CD14-positive monocyte (primary cell): Measurements from ENCODE around the gene MUC13. TPM values are rescaled to one million over a fixed set of nuclear protein-coding genes. Genes with fewer than 3 reads are reported as not detected.

Experiments
- DNase-seq, 3 donors: peaks; one replicate each; pipeline ENCODE4 v3.0.0-alpha.2; 2011 to 2022
- H2AFZ ChIP-seq: 2 replicates; pipeline ENCODE4 v1.6.0; 2012; ENCODE audit warnings: mild to moderate bottlenecking, low read depth, low read length, inconsistent platforms; ENCODE audit not compliant: insufficient read depth, poor library complexity, severe bottlenecking
- H3K27ac ChIP-seq, 2 donors: 1 replicate in 1 of 2; 2 replicates in 1 of 2; pipeline ENCODE4 v1.5.1; 2012 to 2013; ENCODE audit warnings: low read length in 2 of 2, control low read depth in 1 of 2, inconsistent platforms in 1 of 2, low read depth in 1 of 2, mild to moderate bottlenecking in 1 of 2
- H3K27me3 ChIP-seq, 2 donors: one replicate each; pipeline versions ENCODE4 v1.6.0 to v1.6.1; 2011 to 2013; ENCODE audit warnings: low read length in 2 of 2; ENCODE audit not compliant: control insufficient read depth in 2 of 2, insufficient read depth in 2 of 2
- H3K36me3 ChIP-seq, 2 donors: replicated peaks in 1 of 2; 1 replicate in 1 of 2; 2 replicates in 1 of 2; pipeline versions ENCODE4 v1.5.1 to v1.6.1; 2012 to 2013; ENCODE audit warnings: low read length in 2 of 2, control low read depth in 1 of 2, inconsistent platforms in 1 of 2, mild to moderate bottlenecking in 1 of 2; ENCODE audit not compliant: insufficient read depth in 2 of 2, control insufficient read depth in 1 of 2
- H3K4me1 ChIP-seq, 2 donors: 1 replicate in 1 of 2; 2 replicates in 1 of 2; pipeline versions ENCODE4 v1.5.1 to v1.6.1; 2012 to 2013; ENCODE audit warnings: low read length in 2 of 2, control low read depth in 1 of 2, inconsistent platforms in 1 of 2, mild to moderate bottlenecking in 1 of 2, moderate library complexity in 1 of 2; ENCODE audit not compliant: insufficient read depth in 2 of 2, control insufficient read depth in 1 of 2
- H3K4me2 ChIP-seq: replicated peaks from 2 replicates; pipeline ENCODE3; 2012; ENCODE audit warnings: low read length, moderate library complexity, mild to moderate bottlenecking; ENCODE audit not compliant: poor library complexity, severe bottlenecking; ENCODE audit errors: extremely low read depth
- H3K4me3 ChIP-seq, 3 experiments: fragments of 200-600 bp in 1 of 3; sonication (generic) in 1 of 3; replicated peaks in 1 of 3; 1 replicate in 2 of 3; 2 replicates in 1 of 3; pipeline ENCODE4 v1.5.1; 2011 to 2013; ENCODE audit warnings: low read length in 3 of 3, mild to moderate bottlenecking in 3 of 3, control low read depth in 2 of 3, low read depth in 2 of 3, inconsistent platforms in 1 of 3, moderate library complexity in 1 of 3
- H3K79me2 ChIP-seq: 2 replicates; pipeline ENCODE4 v1.6.0; 2012; ENCODE audit warnings: mild to moderate bottlenecking, control low read depth, inconsistent platforms, low read length, moderate library complexity; ENCODE audit not compliant: insufficient read depth
- H3K9ac ChIP-seq: 2 replicates; pipeline ENCODE4 v1.6.0; 2017; ENCODE audit warnings: low read length, mild to moderate bottlenecking; ENCODE audit not compliant: insufficient read depth, poor library complexity, severe bottlenecking
- H3K9me3 ChIP-seq, 2 donors: replicated peaks in 1 of 2; 1 replicate in 1 of 2; 2 replicates in 1 of 2; pipeline versions ENCODE4 v1.5.1 to v1.6.1; 2012 to 2013; ENCODE audit warnings: low read length in 2 of 2, control low read depth in 1 of 2; ENCODE audit not compliant: control insufficient read depth in 1 of 2, insufficient read depth in 1 of 2
- H4K20me1 ChIP-seq: 2 replicates; pipeline ENCODE4 v1.6.0; 2012; ENCODE audit warnings: mild to moderate bottlenecking, low read length, control low read depth, moderate library complexity; ENCODE audit not compliant: insufficient read depth
- H3K27ac Mint-ChIP-seq, 7 donors: one replicate each; pipeline ENCODE4 v1.8.0; 2020; ENCODE audit warnings: mild to moderate bottlenecking in 7 of 7, mixed read lengths in 7 of 7, moderate library complexity in 6 of 7, inconsistent platforms in 2 of 7
- H3K27me3 Mint-ChIP-seq, 3 donors: one replicate each; pipeline ENCODE4 v1.8.0; 2021 to 2022; ENCODE audit warnings: low read depth in 3 of 3, mild to moderate bottlenecking in 3 of 3, mixed read lengths in 3 of 3, moderate library complexity in 3 of 3, inconsistent platforms in 1 of 3
- H3K36me3 Mint-ChIP-seq, 2 donors: one replicate each; pipeline ENCODE4 v1.8.0; 2020; ENCODE audit warnings: mixed read lengths in 2 of 2, inconsistent platforms in 1 of 2, mild to moderate bottlenecking in 1 of 2
- H3K4me1 Mint-ChIP-seq: one replicate; pipeline ENCODE4 v1.8.0; 2020; ENCODE audit warnings: mild to moderate bottlenecking, mixed read lengths
- H3K4me3 Mint-ChIP-seq, 2 donors: one replicate each; pipeline ENCODE4 v1.8.0; 2020; ENCODE audit warnings: mild to moderate bottlenecking in 2 of 2, mixed read lengths in 2 of 2, moderate library complexity in 1 of 2
- H3K9me3 Mint-ChIP-seq, 7 donors: one replicate each; pipeline ENCODE4 v1.8.0; 2020 to 2022; ENCODE audit warnings: mixed read lengths in 7 of 7, mild to moderate bottlenecking in 6 of 7, moderate library complexity in 6 of 7, inconsistent platforms in 2 of 7
- CTCF ChIP-seq: fragments of 200-600 bp; IDR thresholded peaks from one replicate; pipeline ENCODE4 v1.8.0; 2022; ENCODE audit warnings: antibody characterized with exemption, mild to moderate bottlenecking
- WGBS: methylation state at CpG from one replicate; pipeline ENCODE4 v1.1.5; 2013; ENCODE audit warnings: missing lambda C conversion rate; ENCODE audit not compliant: insufficient coverage; 5-methylcytosine and 5-hydroxymethylcytosine counted together
- intact Hi-C, 2 donors: fragments of 100-400 bp; cut with micrococcal nuclease; formaldehyde crosslinking; loops; one replicate each; pipeline versions ENCODE4 v1.15.0 to v1.15.1; 2023
- polyA plus RNA-seq, 3 donors: library from polyadenylated mRNA; depleted of rRNA in 1 of 3; unstranded in 2 of 3; stranded (reverse) in 1 of 3; fragments of 300-500 nt in 2 of 3; fragments of >200 nt in 1 of 3; fragmentation: Illumina TruSeq in 2 of 3; gene quantifications; 1 replicate in 2 of 3; 2 replicates in 1 of 3; pipeline ENCODE4 v1.2.3, GENCODE V29; 2012 to 2021

The MUC13 gene
- polyA plus RNA-seq, 3 donors, result not detected

GRCh38 chr3:124935794-124936542 is 1.4 kb upstream of the MUC13 start:
- Mint-ChIP-seq H3K36me3 (no peaks in the 10 kb centered on the region), H3K27me3 (peaks cover 0 to 12% (median 5%) of the 10 kb centered on the region in 3 donors), H3K4me3 (no peak overlapping the region), H3K9me3 (peaks cover 0 to 3% (median 0%) of the 10 kb centered on the region in 7 donors), H3K4me1 (peaks cover 3% of the 10 kb centered on the region), H3K27ac (peak overlapping the region in 1 of 7 donors; percentile 26)
- Histone ChIP-seq H3K36me3 (no peaks in the 10 kb centered on the region), H3K9ac (no peak overlapping the region), H2AFZ (no peak overlapping the region), H3K4me1 (no peaks in the 10 kb centered on the region), H3K9me3 (no peaks in the 10 kb centered on the region), H3K27ac (no peak overlapping the region), H3K4me3 (no peak overlapping the region), H3K79me2 (no peaks in the 10 kb centered on the region), H3K4me2 (no peak overlapping the region), H3K27me3 (no peaks in the 10 kb centered on the region), H4K20me1 (no peaks in the 10 kb centered on the region)
- no peak for DNase-seq
- WGBS, result no CpG with 5 or more reads among the region's 5 CpGs
- intact Hi-C loops, result no loop called here
- no peak for TF ChIP-seq CTCF

- peaks cover 3% of the 10 kb centered on the region for H3K4me1 Mint-ChIP-seq
- Histone ChIP-seq H3K36me3 (no peaks in the 10 kb centered on the region), H2AFZ (no peak overlapping the region), H4K20me1 (no peaks in the 10 kb centered on the region), H3K9me3 (no peaks in the 10 kb centered on the region), H3K9ac (no peak overlapping the region), H3K4me2 (no peak overlapping the region), H3K27me3 (no peaks in the 10 kb centered on the region), H3K79me2 (no peaks in the 10 kb centered on the region), H3K4me1 (no peaks in the 10 kb centered on the region), H3K4me3 (no peak overlapping the region), H3K27ac (no peak overlapping the region)
- no peak overlapping the region for H3K4me3 Mint-ChIP-seq
- intact Hi-C loops, result no loop called here
- no peak for DNase-seq
- peaks cover 0 to 3% (median 0%) of the 10 kb centered on the region in 7 donors for H3K9me3 Mint-ChIP-seq
- TF ChIP-seq CTCF, result no peak
- no peak overlapping the region for H3K27ac Mint-ChIP-seq
- H3K27me3 Mint-ChIP-seq, result peaks cover 0 to 12% (median 5%) of the 10 kb centered on the region in 3 donors
- no peaks in the 10 kb centered on the region for H3K36me3 Mint-ChIP-seq
Measured at GRCh38 chr3:124935264-124935663, 713 bp upstream of the MUC13 start.
